Type B pancreatic cell (in vitro differentiated cells): ENCODE data around the gene GFOD1. TPM values are rescaled to one million over a fixed set of nuclear protein-coding genes. Genes with fewer than 3 reads are reported as not detected.

Source experiments
- DNase-seq: peaks from one replicate; pipeline ENCODE4 v3.0.0; 2021; ENCODE audit warnings: mixed read lengths; ENCODE audit not compliant: unreplicated experiment; ENCODE audit errors: extremely low spot score
- H3K27ac Mint-ChIP-seq: 2 replicates; pipeline ENCODE4 v1.8.0; 2021; ENCODE audit warnings: mild to moderate bottlenecking, mixed read lengths
- H3K27me3 Mint-ChIP-seq: 2 replicates; pipeline ENCODE4 v1.8.0; 2021; ENCODE audit warnings: mixed read lengths
- H3K36me3 Mint-ChIP-seq: 2 replicates; pipeline ENCODE4 v1.8.0; 2021; ENCODE audit warnings: mixed read lengths
- H3K4me1 Mint-ChIP-seq: one replicate; pipeline ENCODE4 v1.8.0; 2021; ENCODE audit warnings: mixed read lengths; ENCODE audit not compliant: unreplicated experiment
- H3K4me3 Mint-ChIP-seq: 2 replicates; pipeline ENCODE4 v1.8.0; 2021; ENCODE audit warnings: mild to moderate bottlenecking, mixed read lengths
- H3K9me3 Mint-ChIP-seq: 2 replicates; pipeline ENCODE4 v1.8.0; 2021; ENCODE audit warnings: mixed read lengths
- total RNA-seq: library from RNA; stranded (reverse); gene quantifications from 2 replicates; pipeline ENCODE4 v1.2.1, GENCODE V29; 2021; ENCODE audit warnings: low replicate concordance
- TF ChIP-seq, protein P1 (sequence below): fragments of 200-600 bp; sonication (generic); conservative IDR thresholded peaks from 2 replicates; pipeline ENCODE4 v1.5.0; 2021; ENCODE audit warnings: antibody characterized with exemption, mild to moderate bottlenecking

Gene GFOD1
- total RNA-seq, 1 donor from 2014 or later = 4.8 TPM

DNA sequence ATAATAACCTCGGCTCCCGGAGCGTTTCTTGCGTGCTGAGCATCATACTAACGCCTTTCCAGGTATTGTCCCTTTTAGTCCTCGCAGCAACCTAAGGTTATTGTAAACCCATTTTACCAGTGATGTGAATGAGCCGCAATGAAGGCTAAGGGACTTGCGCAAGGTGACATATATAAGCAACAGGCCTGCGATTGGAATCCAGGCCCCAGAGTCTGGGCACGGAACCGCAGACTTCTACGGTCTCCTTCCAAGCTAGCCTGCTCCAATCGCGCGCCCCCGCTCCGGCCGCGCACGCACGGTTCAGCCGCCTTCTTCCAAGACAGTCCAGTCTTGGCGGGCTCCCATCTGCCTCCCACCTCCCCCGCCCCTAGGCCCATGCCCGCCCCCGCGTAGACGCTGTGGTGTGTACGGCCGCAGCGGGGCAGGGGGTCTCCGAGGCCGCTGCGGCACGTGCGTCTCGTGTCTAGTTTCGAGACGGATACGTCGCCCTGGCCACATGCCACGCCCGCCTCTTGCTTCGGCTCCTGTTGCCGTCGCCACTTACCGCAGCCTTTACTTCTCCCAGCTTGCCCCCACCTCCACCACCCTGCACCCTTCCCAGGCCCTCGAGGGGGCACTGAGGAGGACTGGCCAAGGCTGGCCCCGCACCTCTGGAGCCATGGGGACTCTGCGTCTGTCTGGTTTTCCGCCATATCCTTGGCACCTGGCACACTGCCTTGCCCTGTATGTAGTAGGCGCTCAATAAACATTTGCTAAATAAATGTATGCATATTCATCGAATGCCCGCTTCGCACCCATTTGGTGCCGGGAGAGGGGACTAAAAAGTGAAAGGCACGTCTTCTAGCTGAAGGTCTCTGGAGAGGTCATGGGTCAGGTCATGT is 855 bp upstream of the GFOD1 start:
- peaks cover 37% of the 10 kb centered on the region for H3K27me3 Mint-ChIP-seq
- DNase-seq = no peak
- no peaks in the 10 kb centered on the region for H3K36me3 Mint-ChIP-seq
- H3K4me1 Mint-ChIP-seq = peaks cover 18% of the 10 kb centered on the region
- H3K9me3 Mint-ChIP-seq = no peaks in the 10 kb centered on the region
- TF ChIP-seq, protein P1, sequence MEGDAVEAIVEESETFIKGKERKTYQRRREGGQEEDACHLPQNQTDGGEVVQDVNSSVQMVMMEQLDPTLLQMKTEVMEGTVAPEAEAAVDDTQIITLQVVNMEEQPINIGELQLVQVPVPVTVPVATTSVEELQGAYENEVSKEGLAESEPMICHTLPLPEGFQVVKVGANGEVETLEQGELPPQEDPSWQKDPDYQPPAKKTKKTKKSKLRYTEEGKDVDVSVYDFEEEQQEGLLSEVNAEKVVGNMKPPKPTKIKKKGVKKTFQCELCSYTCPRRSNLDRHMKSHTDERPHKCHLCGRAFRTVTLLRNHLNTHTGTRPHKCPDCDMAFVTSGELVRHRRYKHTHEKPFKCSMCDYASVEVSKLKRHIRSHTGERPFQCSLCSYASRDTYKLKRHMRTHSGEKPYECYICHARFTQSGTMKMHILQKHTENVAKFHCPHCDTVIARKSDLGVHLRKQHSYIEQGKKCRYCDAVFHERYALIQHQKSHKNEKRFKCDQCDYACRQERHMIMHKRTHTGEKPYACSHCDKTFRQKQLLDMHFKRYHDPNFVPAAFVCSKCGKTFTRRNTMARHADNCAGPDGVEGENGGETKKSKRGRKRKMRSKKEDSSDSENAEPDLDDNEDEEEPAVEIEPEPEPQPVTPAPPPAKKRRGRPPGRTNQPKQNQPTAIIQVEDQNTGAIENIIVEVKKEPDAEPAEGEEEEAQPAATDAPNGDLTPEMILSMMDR = no peak
- peak overlapping the region; percentile 81 for H3K27ac Mint-ChIP-seq
- H3K4me3 Mint-ChIP-seq = peak overlapping the region; percentile 92

DNA sequence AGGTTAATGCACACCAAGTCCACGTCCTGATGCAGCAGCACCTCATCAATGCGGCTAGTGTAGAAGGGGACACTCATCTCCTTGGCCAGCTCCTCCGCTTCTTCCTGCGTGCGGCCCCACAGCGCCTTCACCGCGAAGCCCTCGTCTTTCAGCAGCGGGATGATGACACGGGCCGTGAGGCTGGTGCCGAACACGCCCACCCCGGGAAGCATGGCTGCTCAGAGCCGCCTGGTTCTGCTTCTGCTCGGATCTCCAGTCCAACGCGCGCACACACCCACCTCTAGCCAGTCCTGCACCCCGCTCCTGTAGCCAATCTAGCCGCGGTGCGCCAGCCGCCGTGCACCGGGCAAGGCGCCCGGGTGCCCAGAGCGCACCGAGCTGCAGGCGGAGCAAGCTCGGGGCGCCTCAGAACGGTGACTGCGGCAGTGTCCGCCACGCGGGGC is 700 bp downstream of the GFOD1 start:
- H3K4me3 Mint-ChIP-seq = peak overlapping the region; percentile 97
- no peaks in the 10 kb centered on the region for H3K9me3 Mint-ChIP-seq
- TF ChIP-seq, protein P1 = no peak
- peak; percentile 73 for DNase-seq
- H3K27ac Mint-ChIP-seq = peak overlapping the region; percentile 46
- peaks cover 39% of the 10 kb centered on the region for H3K27me3 Mint-ChIP-seq
- H3K4me1 Mint-ChIP-seq = peaks cover 18% of the 10 kb centered on the region
- no peaks in the 10 kb centered on the region for H3K36me3 Mint-ChIP-seq

DNA sequence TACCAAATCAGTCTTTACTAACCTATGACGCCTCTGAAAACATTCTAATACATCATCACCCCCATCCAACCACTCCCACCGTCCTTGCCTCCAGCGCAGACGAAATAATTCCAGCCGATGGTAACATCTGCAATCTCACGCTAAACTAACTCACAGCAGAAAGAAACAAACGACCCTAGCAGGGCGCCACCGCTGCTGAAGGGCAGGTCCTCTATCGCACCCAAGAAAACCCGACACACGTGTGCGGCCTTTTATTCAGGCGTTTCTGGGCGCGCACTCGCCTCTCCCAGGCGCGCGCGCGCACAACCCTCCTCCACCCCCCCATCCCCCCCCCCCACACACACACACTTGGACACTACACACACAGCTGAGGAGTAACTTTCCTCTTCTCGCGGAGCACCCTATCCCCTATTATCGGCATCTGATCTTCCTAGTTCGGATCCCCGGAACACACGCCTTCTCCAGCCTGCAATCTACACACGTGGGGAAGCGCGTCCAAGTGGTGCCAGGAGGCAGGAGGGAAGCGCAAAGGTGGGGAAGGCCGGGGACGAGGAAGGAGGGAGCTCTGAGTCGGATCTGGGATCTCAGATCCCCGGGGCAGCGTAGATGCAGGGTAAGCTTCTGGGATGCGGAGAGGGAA is 1.4 kb downstream of the GFOD1 start:
- Mint-ChIP-seq H3K4me1 (peaks cover 13% of the 10 kb centered on the region), H3K27ac (peak overlapping the region; percentile 46), H3K4me3 (peak overlapping the region; percentile 97), H3K27me3 (peaks cover 39% of the 10 kb centered on the region), H3K36me3 (no peaks in the 10 kb centered on the region), H3K9me3 (no peaks in the 10 kb centered on the region)
- no peak for DNase-seq
- TF ChIP-seq, protein P1 = no peak

DNA sequence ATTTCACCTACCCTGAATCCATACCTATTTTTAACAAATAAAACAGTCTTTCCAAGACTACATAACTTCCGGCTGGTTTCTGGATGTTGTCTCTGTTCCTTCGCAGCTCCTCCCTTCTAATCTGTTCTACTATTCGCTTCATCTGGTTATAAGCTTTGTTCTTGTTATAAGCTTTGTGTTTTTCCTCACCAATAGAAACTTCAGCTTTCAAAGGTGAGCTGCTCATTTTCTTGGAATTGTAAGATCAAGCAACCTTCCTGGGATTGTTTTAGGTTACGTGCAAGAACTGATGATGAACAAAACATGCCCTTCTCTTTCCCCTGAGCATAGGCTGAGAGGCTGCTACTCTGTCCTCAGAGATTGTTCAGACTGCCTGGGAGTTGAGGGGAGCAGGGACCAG is 2.1 kb downstream of the GFOD1 start:
- TF ChIP-seq, protein P1 = no peak
- no peak for DNase-seq
- no peaks in the 10 kb centered on the region for H3K9me3 Mint-ChIP-seq
- peak overlapping the region; percentile 97 for H3K4me3 Mint-ChIP-seq
- no peak overlapping the region for H3K27ac Mint-ChIP-seq
- peaks cover 14% of the 10 kb centered on the region for H3K4me1 Mint-ChIP-seq
- no peaks in the 10 kb centered on the region for H3K36me3 Mint-ChIP-seq
- H3K27me3 Mint-ChIP-seq = peaks cover 39% of the 10 kb centered on the region

DNA sequence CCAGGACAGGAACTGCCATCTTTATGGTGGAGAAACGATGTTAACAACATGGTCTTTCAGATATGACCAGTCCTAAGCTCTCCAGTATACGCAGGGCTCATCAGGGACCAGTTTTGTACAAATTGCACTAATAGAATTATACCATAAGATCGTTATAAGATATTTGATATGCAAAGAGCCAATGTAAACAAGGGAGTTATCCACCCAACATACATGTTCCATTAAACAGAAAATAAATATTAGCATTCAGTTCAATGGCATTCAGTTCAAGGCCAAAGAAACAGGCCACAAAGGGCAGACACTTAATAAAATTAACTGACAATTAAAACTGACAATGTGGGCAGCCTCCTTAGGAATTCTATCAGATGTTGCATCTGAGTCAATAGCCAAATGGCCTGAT is 2.6 kb downstream of the GFOD1 start:
- Mint-ChIP-seq H3K27me3 (peaks cover 39% of the 10 kb centered on the region), H3K4me1 (peaks cover 14% of the 10 kb centered on the region), H3K9me3 (no peaks in the 10 kb centered on the region), H3K27ac (no peak overlapping the region), H3K4me3 (peak overlapping the region; percentile 60), H3K36me3 (no peaks in the 10 kb centered on the region)
- DNase-seq = no peak
- TF ChIP-seq, protein P1 = no peak
